HEK293 (cell line): ENCODE measurements around the gene SMIM38.

Source experiments
- CTCF ChIA-PET: fragments of 350-600 bp; formaldehyde crosslinking; extraction: SDS; loops from one replicate; lab custom pipeline; 2021; ENCODE audit warnings: antibody characterized with exemption; lab: Yijun Ruan, JAX
- POLR2A ChIA-PET: fragments of 300-600 bp; formaldehyde crosslinking; extraction: SDS; loops from one replicate; lab custom pipeline; 2020; ENCODE audit warnings: antibody characterized with exemption, inconsistent platforms; lab: Yijun Ruan, JAX
- H3K27ac ChIP-seq: fragments of 200-500 bp; sonication (Bioruptor generic); 2 replicates; pipeline ENCODE4 v1.5.1; 2014; ENCODE audit warnings: low read depth, low read length, control low read depth, inconsistent platforms; ENCODE audit errors: extremely low read depth
- H3K36me3 ChIP-seq, 2 experiments: fragments of 200-500 bp in 1 of 2; sonication (Bioruptor generic) in 1 of 2; 1 replicate in 1 of 2; 2 replicates in 1 of 2; pipeline ENCODE4 v1.5.1; 2014 to 2017; ENCODE audit warnings: inconsistent platforms in 2 of 2, low read length in 2 of 2; ENCODE audit not compliant: control insufficient read depth in 2 of 2, insufficient read depth in 1 of 2
- H3K4me1 ChIP-seq: fragments of 200-500 bp; sonication (Bioruptor generic); 2 replicates; pipeline ENCODE4 v1.5.1; 2014; ENCODE audit warnings: mild to moderate bottlenecking, low read length, inconsistent platforms; ENCODE audit not compliant: control insufficient read depth, insufficient read depth
- H3K4me3 ChIP-seq: 2 replicates; pipeline ENCODE4 v1.5.1; 2011; ENCODE audit warnings: low read depth, mild to moderate bottlenecking, control low read depth, low read length, moderate library complexity
- H3K9me3 ChIP-seq: fragments of 200-500 bp; sonication (Bioruptor generic); 2 replicates; pipeline ENCODE4 v1.5.1; 2014; ENCODE audit warnings: low read depth, low read length, inconsistent platforms; ENCODE audit not compliant: control insufficient read depth, insufficient read depth
- EGR2 ChIP-seq: fragments of 450-650 bp; formaldehyde crosslinking; IDR thresholded peaks from 2 replicates; pipeline ENCODE4 v1.5.1; 2016; ENCODE audit warnings: low read depth, missing biosample characterization, missing genetic modification characterization
- OSR2 ChIP-seq: fragments of 450-650 bp; formaldehyde crosslinking; IDR thresholded peaks from 2 replicates; pipeline ENCODE4 v1.5.1; 2016; ENCODE audit warnings: missing biosample characterization, missing genetic modification characterization
- SCRT1 ChIP-seq: fragments of 450-650 bp; formaldehyde crosslinking; IDR thresholded peaks from 2 replicates; pipeline ENCODE4 v1.5.1; 2016; ENCODE audit warnings: missing biosample characterization, missing genetic modification characterization, borderline replicate concordance
- ZBTB20 ChIP-seq: fragments of 450-650 bp; formaldehyde crosslinking; IDR thresholded peaks from 2 replicates; pipeline ENCODE4 v1.5.1; 2016; ENCODE audit warnings: missing biosample characterization, missing genetic modification characterization
- ZBTB8A ChIP-seq: fragments of 450-650 bp; formaldehyde crosslinking; IDR thresholded peaks from 2 replicates; pipeline ENCODE4 v1.5.1; 2016; ENCODE audit warnings: missing biosample characterization, missing genetic modification characterization
- ZFHX2 ChIP-seq: fragments of 450-650 bp; formaldehyde crosslinking; conservative IDR thresholded peaks from 2 replicates; pipeline ENCODE4 v1.5.1; 2016; ENCODE audit warnings: missing biosample characterization, missing genetic modification characterization
- ZNF138 ChIP-seq: fragments of 450-650 bp; formaldehyde crosslinking; IDR thresholded peaks from 2 replicates; pipeline ENCODE4 v1.5.1; 2016; ENCODE audit warnings: missing biosample characterization, missing genetic modification characterization, borderline replicate concordance
- ZNF16 ChIP-seq: fragments of 450-650 bp; formaldehyde crosslinking; IDR thresholded peaks from 2 replicates; pipeline ENCODE4 v1.5.1; 2016; ENCODE audit warnings: low read depth, missing biosample characterization, missing genetic modification characterization
- ZNF211 ChIP-seq: fragments of 450-650 bp; formaldehyde crosslinking; IDR thresholded peaks from 2 replicates; pipeline ENCODE4 v1.5.1; 2016; ENCODE audit warnings: low read depth, missing biosample characterization, missing genetic modification characterization
- ZNF214 ChIP-seq: fragments of 450-650 bp; formaldehyde crosslinking; IDR thresholded peaks from 2 replicates; pipeline ENCODE4 v1.5.1; 2017; ENCODE audit warnings: missing biosample characterization, mild to moderate bottlenecking, missing genetic modification characterization, borderline replicate concordance
- ZNF223 ChIP-seq: fragments of 450-650 bp; formaldehyde crosslinking; IDR thresholded peaks from 2 replicates; pipeline ENCODE4 v1.5.1; 2016; ENCODE audit warnings: missing biosample characterization, missing genetic modification characterization
- ZNF24 ChIP-seq: fragments of 450-650 bp; formaldehyde crosslinking; IDR thresholded peaks from 2 replicates; pipeline ENCODE4 v1.5.1; 2016; ENCODE audit warnings: missing biosample characterization, missing genetic modification characterization
- ZNF510 ChIP-seq: fragments of 450-650 bp; formaldehyde crosslinking; IDR thresholded peaks from 2 replicates; pipeline ENCODE4 v1.5.1; 2018; ENCODE audit warnings: mild to moderate bottlenecking, missing genetic modification characterization, missing biosample characterization; ENCODE audit not compliant: insufficient replicate concordance
- ZNF529 ChIP-seq: fragments of 450-650 bp; formaldehyde crosslinking; IDR thresholded peaks from 2 replicates; pipeline ENCODE4 v1.5.1; 2017; ENCODE audit warnings: missing genetic modification characterization, missing biosample characterization; ENCODE audit not compliant: insufficient replicate concordance
- ZNF626 ChIP-seq: fragments of 450-650 bp; sonication (Bioruptor Pico); formaldehyde crosslinking; IDR thresholded peaks from 2 replicates; pipeline ENCODE4 v1.5.1; 2018; ENCODE audit warnings: missing biosample characterization, missing genetic modification characterization, inconsistent platforms
- ZNF658 ChIP-seq: fragments of 450-650 bp; formaldehyde crosslinking; IDR thresholded peaks from 2 replicates; pipeline ENCODE4; 2016; ENCODE audit warnings: missing biosample characterization, missing genetic modification characterization
- ZNF830 ChIP-seq: fragments of 450-650 bp; IDR thresholded peaks from 2 replicates; pipeline ENCODE4 v1.5.0; 2018; ENCODE audit warnings: missing biosample characterization, missing genetic modification characterization, low read depth, mild to moderate bottlenecking, moderate library complexity
- ZSCAN16 ChIP-seq: fragments of 450-650 bp; formaldehyde crosslinking; IDR thresholded peaks from 2 replicates; pipeline ENCODE4 v1.5.1; 2016; ENCODE audit warnings: missing biosample characterization, missing genetic modification characterization
- TF ChIP-seq, protein P1 (sequence below): fragments of 450-650 bp; formaldehyde crosslinking; IDR thresholded peaks from 2 replicates; pipeline ENCODE4 v1.5.1; 2017; ENCODE audit warnings: missing biosample characterization, missing genetic modification characterization
- TF ChIP-seq, protein P2 (sequence below): fragments of 450-650 bp; formaldehyde crosslinking; IDR thresholded peaks from 2 replicates; pipeline ENCODE4 v1.5.1; 2016; ENCODE audit warnings: missing biosample characterization, missing genetic modification characterization
- TF ChIP-seq, protein P3 (sequence below): fragments of 450-650 bp; formaldehyde crosslinking; IDR thresholded peaks from 2 replicates; pipeline ENCODE4 v1.5.1; 2016; ENCODE audit warnings: missing biosample characterization, missing genetic modification characterization
- TF ChIP-seq, protein P4 (sequence below): fragments of 450-650 bp; formaldehyde crosslinking; IDR thresholded peaks from 2 replicates; pipeline ENCODE4 v1.5.1; 2016; ENCODE audit warnings: missing biosample characterization, missing genetic modification characterization
- TF ChIP-seq, protein P5 (sequence below): fragments of 450-650 bp; formaldehyde crosslinking; IDR thresholded peaks from 2 replicates; pipeline ENCODE4 v1.5.1; 2016; ENCODE audit warnings: missing biosample characterization, missing genetic modification characterization, low read depth

Gene SMIM38

DNA sequence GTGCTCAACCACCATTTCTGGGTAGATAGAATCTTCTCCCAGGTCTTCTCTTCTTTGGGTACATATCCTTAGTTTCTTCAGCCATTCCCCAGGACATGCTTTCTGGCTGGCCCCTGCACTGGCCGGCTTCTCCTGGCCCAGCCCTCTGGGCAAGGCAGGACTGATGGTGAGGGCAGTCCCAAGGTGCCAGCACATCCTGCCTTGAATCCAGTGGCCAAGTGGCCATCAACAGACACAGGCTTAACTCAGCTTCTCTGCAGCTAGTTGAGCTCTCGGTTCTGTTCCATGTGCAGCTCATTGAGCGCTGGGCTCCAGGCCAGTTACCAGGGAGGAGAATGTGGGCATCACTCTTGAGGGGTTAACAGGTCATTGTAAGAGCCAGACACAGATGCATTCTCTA lies 17.6 kb downstream of the SMIM38 start:
- Histone ChIP-seq H3K27ac (no peak overlapping the region), H3K4me1 (no peaks in the 10 kb centered on the region), H3K36me3 (no peaks in the 10 kb centered on the region), H3K4me3 (no peak overlapping the region), H3K9me3 (no peaks in the 10 kb centered on the region)
- POLR2A ChIA-PET = interaction anchor here (0.5 kb wide), 1 partner anchor 21 kb away, joined by 3 read pairs; no protein-coding TSS in a partner anchor
- TF ChIP-seq ZFHX2 (tag by site-specific recombination) = no peak
- TF ChIP-seq ZNF24 = no peak
- TF ChIP-seq, protein P1, sequence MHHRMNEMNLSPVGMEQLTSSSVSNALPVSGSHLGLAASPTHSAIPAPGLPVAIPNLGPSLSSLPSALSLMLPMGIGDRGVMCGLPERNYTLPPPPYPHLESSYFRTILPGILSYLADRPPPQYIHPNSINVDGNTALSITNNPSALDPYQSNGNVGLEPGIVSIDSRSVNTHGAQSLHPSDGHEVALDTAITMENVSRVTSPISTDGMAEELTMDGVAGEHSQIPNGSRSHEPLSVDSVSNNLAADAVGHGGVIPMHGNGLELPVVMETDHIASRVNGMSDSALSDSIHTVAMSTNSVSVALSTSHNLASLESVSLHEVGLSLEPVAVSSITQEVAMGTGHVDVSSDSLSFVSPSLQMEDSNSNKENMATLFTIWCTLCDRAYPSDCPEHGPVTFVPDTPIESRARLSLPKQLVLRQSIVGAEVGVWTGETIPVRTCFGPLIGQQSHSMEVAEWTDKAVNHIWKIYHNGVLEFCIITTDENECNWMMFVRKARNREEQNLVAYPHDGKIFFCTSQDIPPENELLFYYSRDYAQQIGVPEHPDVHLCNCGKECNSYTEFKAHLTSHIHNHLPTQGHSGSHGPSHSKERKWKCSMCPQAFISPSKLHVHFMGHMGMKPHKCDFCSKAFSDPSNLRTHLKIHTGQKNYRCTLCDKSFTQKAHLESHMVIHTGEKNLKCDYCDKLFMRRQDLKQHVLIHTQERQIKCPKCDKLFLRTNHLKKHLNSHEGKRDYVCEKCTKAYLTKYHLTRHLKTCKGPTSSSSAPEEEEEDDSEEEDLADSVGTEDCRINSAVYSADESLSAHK (tag by site-specific recombination) = no peak
- no peak for TF ChIP-seq ZNF510 (tag by site-specific recombination)
- TF ChIP-seq, protein P2, sequence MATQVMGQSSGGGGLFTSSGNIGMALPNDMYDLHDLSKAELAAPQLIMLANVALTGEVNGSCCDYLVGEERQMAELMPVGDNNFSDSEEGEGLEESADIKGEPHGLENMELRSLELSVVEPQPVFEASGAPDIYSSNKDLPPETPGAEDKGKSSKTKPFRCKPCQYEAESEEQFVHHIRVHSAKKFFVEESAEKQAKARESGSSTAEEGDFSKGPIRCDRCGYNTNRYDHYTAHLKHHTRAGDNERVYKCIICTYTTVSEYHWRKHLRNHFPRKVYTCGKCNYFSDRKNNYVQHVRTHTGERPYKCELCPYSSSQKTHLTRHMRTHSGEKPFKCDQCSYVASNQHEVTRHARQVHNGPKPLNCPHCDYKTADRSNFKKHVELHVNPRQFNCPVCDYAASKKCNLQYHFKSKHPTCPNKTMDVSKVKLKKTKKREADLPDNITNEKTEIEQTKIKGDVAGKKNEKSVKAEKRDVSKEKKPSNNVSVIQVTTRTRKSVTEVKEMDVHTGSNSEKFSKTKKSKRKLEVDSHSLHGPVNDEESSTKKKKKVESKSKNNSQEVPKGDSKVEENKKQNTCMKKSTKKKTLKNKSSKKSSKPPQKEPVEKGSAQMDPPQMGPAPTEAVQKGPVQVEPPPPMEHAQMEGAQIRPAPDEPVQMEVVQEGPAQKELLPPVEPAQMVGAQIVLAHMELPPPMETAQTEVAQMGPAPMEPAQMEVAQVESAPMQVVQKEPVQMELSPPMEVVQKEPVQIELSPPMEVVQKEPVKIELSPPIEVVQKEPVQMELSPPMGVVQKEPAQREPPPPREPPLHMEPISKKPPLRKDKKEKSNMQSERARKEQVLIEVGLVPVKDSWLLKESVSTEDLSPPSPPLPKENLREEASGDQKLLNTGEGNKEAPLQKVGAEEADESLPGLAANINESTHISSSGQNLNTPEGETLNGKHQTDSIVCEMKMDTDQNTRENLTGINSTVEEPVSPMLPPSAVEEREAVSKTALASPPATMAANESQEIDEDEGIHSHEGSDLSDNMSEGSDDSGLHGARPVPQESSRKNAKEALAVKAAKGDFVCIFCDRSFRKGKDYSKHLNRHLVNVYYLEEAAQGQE (tag by site-specific recombination) = no peak
- CTCF ChIA-PET = no interaction called here

DNA sequence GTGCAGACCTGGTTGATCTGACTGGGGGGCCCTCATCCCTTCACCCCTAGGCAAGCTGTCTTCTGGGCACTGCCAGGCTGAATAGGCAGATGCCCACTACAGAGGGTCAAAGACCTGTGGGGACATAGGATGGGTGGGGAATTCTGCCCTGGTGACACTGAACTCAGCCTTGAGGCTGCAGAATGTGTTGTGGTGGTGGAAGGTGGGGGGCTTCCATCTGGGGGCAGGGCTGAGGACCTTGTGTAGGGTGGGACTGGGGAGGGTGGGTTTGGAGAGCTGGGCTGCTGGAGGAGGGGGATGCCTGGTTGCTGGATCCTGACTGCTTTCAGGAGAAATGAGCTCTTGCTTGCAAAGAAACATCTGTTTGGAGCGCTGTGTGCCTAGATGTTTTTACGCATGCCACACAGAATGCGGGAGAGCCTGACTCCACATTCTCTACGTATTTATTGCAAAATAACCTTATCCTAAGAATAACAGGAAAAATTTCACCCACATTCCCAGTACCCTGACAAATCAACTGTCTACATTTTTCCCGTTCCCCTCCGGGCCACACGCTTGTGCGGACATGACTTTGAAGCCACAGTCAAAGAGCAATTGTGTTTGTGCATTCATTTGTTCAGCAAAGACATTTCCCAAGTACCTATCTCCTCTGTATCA lies 18.3 kb downstream of the SMIM38 start:
- H3K36me3 ChIP-seq = no peaks in the 10 kb centered on the region
- ChIA-PET CTCF (no interaction called here), POLR2A (interaction anchor here (0.5 kb wide), 1 partner anchor 22 kb away, joined by 3 read pairs; no protein-coding TSS in a partner anchor)
- H3K4me1 ChIP-seq = no peaks in the 10 kb centered on the region
- H3K4me3 ChIP-seq = no peak overlapping the region
- no peaks in the 10 kb centered on the region for H3K9me3 ChIP-seq
- H3K27ac ChIP-seq = no peak overlapping the region
- TF ChIP-seq ZNF138 (tag by site-specific recombination) (no peak), EGR2 (tag by site-specific recombination) (no peak), ZBTB20 (tag by site-specific recombination) (no peak), ZNF658 (tag by site-specific recombination) (no peak), ZNF214 (tag by site-specific recombination) (no peak), ZNF529 (tag by site-specific recombination) (no peak), ZSCAN16 (tag by site-specific recombination) (no peak), ZNF510 (tag by site-specific recombination) (no peak), ZNF211 (no peak), ZNF830 (tag by site-specific recombination) (no peak), ZNF223 (tag by site-specific recombination) (no peak), ZNF626 (no peak), ZBTB8A (no peak), SCRT1 (tag by site-specific recombination) (no peak), ZNF16 (tag by site-specific recombination) (no peak), OSR2 (tag by site-specific recombination) (no peak)
- TF ChIP-seq, protein P3, sequence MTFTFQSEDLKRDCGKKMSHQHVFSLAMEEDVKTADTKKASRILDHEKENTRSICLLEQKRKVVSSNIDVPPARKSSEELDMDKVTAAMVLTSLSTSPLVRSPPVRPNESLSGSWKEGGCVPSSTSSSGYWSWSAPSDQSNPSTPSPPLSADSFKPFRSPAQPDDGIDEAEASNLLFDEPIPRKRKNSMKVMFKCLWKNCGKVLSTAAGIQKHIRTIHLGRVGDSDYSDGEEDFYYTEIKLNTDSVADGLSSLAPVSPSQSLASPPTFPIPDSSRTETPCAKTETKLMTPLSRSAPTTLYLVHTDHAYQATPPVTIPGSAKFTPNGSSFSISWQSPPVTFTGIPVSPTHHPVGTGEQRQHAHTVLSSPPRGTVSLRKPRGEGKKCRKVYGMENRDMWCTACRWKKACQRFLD (tag by site-specific recombination) = no peak
- TF ChIP-seq, protein P4, sequence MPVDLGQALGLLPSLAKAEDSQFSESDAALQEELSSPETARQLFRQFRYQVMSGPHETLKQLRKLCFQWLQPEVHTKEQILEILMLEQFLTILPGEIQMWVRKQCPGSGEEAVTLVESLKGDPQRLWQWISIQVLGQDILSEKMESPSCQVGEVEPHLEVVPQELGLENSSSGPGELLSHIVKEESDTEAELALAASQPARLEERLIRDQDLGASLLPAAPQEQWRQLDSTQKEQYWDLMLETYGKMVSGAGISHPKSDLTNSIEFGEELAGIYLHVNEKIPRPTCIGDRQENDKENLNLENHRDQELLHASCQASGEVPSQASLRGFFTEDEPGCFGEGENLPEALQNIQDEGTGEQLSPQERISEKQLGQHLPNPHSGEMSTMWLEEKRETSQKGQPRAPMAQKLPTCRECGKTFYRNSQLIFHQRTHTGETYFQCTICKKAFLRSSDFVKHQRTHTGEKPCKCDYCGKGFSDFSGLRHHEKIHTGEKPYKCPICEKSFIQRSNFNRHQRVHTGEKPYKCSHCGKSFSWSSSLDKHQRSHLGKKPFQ (tag by site-specific recombination) = no peak
- TF ChIP-seq, protein P5, sequence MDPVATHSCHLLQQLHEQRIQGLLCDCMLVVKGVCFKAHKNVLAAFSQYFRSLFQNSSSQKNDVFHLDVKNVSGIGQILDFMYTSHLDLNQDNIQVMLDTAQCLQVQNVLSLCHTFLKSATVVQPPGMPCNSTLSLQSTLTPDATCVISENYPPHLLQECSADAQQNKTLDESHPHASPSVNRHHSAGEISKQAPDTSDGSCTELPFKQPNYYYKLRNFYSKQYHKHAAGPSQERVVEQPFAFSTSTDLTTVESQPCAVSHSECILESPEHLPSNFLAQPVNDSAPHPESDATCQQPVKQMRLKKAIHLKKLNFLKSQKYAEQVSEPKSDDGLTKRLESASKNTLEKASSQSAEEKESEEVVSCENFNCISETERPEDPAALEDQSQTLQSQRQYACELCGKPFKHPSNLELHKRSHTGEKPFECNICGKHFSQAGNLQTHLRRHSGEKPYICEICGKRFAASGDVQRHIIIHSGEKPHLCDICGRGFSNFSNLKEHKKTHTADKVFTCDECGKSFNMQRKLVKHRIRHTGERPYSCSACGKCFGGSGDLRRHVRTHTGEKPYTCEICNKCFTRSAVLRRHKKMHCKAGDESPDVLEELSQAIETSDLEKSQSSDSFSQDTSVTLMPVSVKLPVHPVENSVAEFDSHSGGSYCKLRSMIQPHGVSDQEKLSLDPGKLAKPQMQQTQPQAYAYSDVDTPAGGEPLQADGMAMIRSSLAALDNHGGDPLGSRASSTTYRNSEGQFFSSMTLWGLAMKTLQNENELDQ = no peak
